Neural cell (in vitro differentiated cells): ENCODE data around the gene SLC38A9. TPM values are rescaled to one million over a fixed set of nuclear protein-coding genes. Genes with fewer than 3 reads are reported as not detected.

ENCODE experiments used
- H2AFZ ChIP-seq: fragments of 200-600, 300-800 bp; sonication (generic), shearing (Covaris generic); 2 replicates; pipeline ENCODE4 v1.6.0; 2014; ENCODE audit warnings: low read depth, mild to moderate bottlenecking, antibody characterized with exemption, low read length, moderate library complexity
- H3F3A ChIP-seq: fragments of 200-600 bp; shearing (Covaris generic); 2 replicates; pipeline ENCODE4 v1.6.1; 2016; ENCODE audit warnings: mild to moderate bottlenecking, moderate library complexity, mixed read lengths, antibody characterized with exemption, low read length; ENCODE audit not compliant: insufficient read depth, poor library complexity, severe bottlenecking
- H3K27ac ChIP-seq: fragments of 200-600, 300-800 bp; sonication (generic), shearing (Covaris generic); 2 replicates; pipeline ENCODE4 v1.5.1; 2014; ENCODE audit warnings: mild to moderate bottlenecking, low read length, moderate library complexity
- H3K27me3 ChIP-seq: fragments of 300-800, 200-600 bp; sonication (generic), shearing (Covaris generic); 2 replicates; pipeline ENCODE4 v1.6.0; 2014; ENCODE audit warnings: mild to moderate bottlenecking, low read depth, low read length, moderate library complexity; ENCODE audit not compliant: insufficient read depth
- H3K36me3 ChIP-seq: fragments of 300-800, 200-600 bp; sonication (generic), shearing (Covaris generic); 2 replicates; pipeline ENCODE4 v1.5.1; 2014; ENCODE audit warnings: mild to moderate bottlenecking, antibody characterized with exemption, low read length, moderate library complexity; ENCODE audit not compliant: insufficient read depth
- H3K4me2 ChIP-seq: fragments of 300-800, 200-600 bp; sonication (generic), shearing (Covaris generic); 2 replicates; pipeline ENCODE4 v1.6.0; 2014; ENCODE audit warnings: mild to moderate bottlenecking, low read length
- H3K4me3 ChIP-seq: fragments of 300-800, 200-600 bp; sonication (generic), shearing (Covaris generic); 2 replicates; pipeline ENCODE4 v1.5.1; 2014; ENCODE audit warnings: mild to moderate bottlenecking, low read length, moderate library complexity
- H3K79me2 ChIP-seq: fragments of 200-600 bp; shearing (Covaris generic); replicated peaks from 2 replicates; pipeline ENCODE4 v1.6.0; 2014; ENCODE audit warnings: mild to moderate bottlenecking, low read length, moderate library complexity; ENCODE audit not compliant: insufficient read depth
- H3K9ac ChIP-seq: fragments of 300-800, 200-600 bp; sonication (generic), shearing (Covaris generic); 2 replicates; pipeline ENCODE4 v1.6.1; 2016; ENCODE audit warnings: mild to moderate bottlenecking, low read length, mixed read lengths
- H3K9me2 ChIP-seq: fragments of 200-600 bp; shearing (Covaris generic); 2 replicates; pipeline ENCODE4 v1.6.1; 2016; ENCODE audit warnings: mild to moderate bottlenecking, low read length, mixed read lengths; ENCODE audit not compliant: insufficient read depth
- H3K9me3 ChIP-seq: fragments of 200-600, 300-800 bp; sonication (generic), shearing (Covaris generic); 2 replicates; pipeline ENCODE4 v1.6.1; 2016; ENCODE audit warnings: mild to moderate bottlenecking, mixed run types, low read length, moderate library complexity, mixed read lengths
- H4K20me1 ChIP-seq: fragments of 200-600 bp; shearing (Covaris generic); 2 replicates; pipeline ENCODE4 v1.6.1; 2016; ENCODE audit warnings: mild to moderate bottlenecking, mixed run types; ENCODE audit not compliant: insufficient read depth
- CTCF ChIP-seq: fragments of 450-650 bp; IDR thresholded peaks from 2 replicates; pipeline ENCODE4 v1.5.1; 2014; ENCODE audit warnings: antibody characterized with exemption, mild to moderate bottlenecking, moderate library complexity; ENCODE audit not compliant: poor library complexity, severe bottlenecking
- EP300 ChIP-seq: fragments of 450-650 bp; conservative IDR thresholded peaks from 2 replicates; pipeline ENCODE4 v1.6.1; 2014; ENCODE audit warnings: antibody characterized with exemption, mild to moderate bottlenecking, moderate library complexity; ENCODE audit not compliant: poor library complexity, severe bottlenecking
- EZH2 ChIP-seq: fragments of 200-600, 300-800 bp; shearing (Covaris generic), sonication (generic); IDR thresholded peaks from 2 replicates; pipeline ENCODE4 v1.6.1; 2014; ENCODE audit warnings: antibody characterized with exemption, low read length, borderline replicate concordance, mild to moderate bottlenecking; ENCODE audit not compliant: insufficient read depth, poor library complexity, severe bottlenecking
- MXI1 ChIP-seq: fragments of 450-650 bp; conservative IDR thresholded peaks from 2 replicates; pipeline ENCODE4 v1.6.1; 2014; ENCODE audit warnings: antibody characterized with exemption, mild to moderate bottlenecking; ENCODE audit not compliant: poor library complexity, severe bottlenecking
- POLR2AphosphoS5 ChIP-seq: IDR thresholded peaks from 2 replicates; pipeline ENCODE4 v1.6.1; 2012
- RAD21 ChIP-seq: fragments of 450-650 bp; conservative IDR thresholded peaks from 2 replicates; pipeline ENCODE4 v1.6.1; 2014; ENCODE audit warnings: antibody characterized with exemption, mild to moderate bottlenecking, moderate library complexity
- SMC3 ChIP-seq: fragments of 450-650 bp; conservative IDR thresholded peaks from 2 replicates; pipeline ENCODE4 v1.6.1; 2014; ENCODE audit warnings: antibody characterized with exemption, mild to moderate bottlenecking, moderate library complexity; ENCODE audit not compliant: poor library complexity
- TAF1 ChIP-seq: IDR thresholded peaks from 2 replicates; pipeline ENCODE4 v1.6.1; 2012; ENCODE audit warnings: low read depth
- polyA plus RNA-seq: library from polyadenylated mRNA; depleted of rRNA; stranded (reverse); fragments of >200 nt; gene quantifications from 2 replicates; pipeline ENCODE4 v1.2.3, GENCODE V29; 2014
- TF ChIP-seq, protein P1 (sequence below): IDR thresholded peaks from 2 replicates; pipeline ENCODE4 v1.6.1; 2012; ENCODE audit warnings: borderline replicate concordance

The SLC38A9 gene
- polyA plus RNA-seq, 1 donor from 2014 or later, result 44.5 TPM

- H3K9me2 ChIP-seq, result no peaks in the 10 kb centered on the region
- no peaks in the 10 kb centered on the region for H3F3A ChIP-seq
- no peaks in the 10 kb centered on the region for H3K27me3 ChIP-seq
- no peaks in the 10 kb centered on the region for H3K9me3 ChIP-seq
- no peak overlapping the region for H3K9ac ChIP-seq
- H3K4me2 ChIP-seq, result no peak overlapping the region
- no peak overlapping the region for H2AFZ ChIP-seq
- no peaks in the 10 kb centered on the region for H3K79me2 ChIP-seq
- TF ChIP-seq, protein P1, sequence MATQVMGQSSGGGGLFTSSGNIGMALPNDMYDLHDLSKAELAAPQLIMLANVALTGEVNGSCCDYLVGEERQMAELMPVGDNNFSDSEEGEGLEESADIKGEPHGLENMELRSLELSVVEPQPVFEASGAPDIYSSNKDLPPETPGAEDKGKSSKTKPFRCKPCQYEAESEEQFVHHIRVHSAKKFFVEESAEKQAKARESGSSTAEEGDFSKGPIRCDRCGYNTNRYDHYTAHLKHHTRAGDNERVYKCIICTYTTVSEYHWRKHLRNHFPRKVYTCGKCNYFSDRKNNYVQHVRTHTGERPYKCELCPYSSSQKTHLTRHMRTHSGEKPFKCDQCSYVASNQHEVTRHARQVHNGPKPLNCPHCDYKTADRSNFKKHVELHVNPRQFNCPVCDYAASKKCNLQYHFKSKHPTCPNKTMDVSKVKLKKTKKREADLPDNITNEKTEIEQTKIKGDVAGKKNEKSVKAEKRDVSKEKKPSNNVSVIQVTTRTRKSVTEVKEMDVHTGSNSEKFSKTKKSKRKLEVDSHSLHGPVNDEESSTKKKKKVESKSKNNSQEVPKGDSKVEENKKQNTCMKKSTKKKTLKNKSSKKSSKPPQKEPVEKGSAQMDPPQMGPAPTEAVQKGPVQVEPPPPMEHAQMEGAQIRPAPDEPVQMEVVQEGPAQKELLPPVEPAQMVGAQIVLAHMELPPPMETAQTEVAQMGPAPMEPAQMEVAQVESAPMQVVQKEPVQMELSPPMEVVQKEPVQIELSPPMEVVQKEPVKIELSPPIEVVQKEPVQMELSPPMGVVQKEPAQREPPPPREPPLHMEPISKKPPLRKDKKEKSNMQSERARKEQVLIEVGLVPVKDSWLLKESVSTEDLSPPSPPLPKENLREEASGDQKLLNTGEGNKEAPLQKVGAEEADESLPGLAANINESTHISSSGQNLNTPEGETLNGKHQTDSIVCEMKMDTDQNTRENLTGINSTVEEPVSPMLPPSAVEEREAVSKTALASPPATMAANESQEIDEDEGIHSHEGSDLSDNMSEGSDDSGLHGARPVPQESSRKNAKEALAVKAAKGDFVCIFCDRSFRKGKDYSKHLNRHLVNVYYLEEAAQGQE, result no peak
- TF ChIP-seq RAD21, result no peak
- no peak for TF ChIP-seq SMC3
- TF ChIP-seq EP300, result no peak
- no peak for TF ChIP-seq TAF1
- TF ChIP-seq EZH2, result no peak
- no peak for TF ChIP-seq MXI1
- TF ChIP-seq CTCF, result no peak
- no peak for TF ChIP-seq POLR2AphosphoS5
- H3K4me3 ChIP-seq, result no peak overlapping the region
- no peaks in the 10 kb centered on the region for H3K36me3 ChIP-seq
- H4K20me1 ChIP-seq, result no peaks in the 10 kb centered on the region
- H3K27ac ChIP-seq, result no peak overlapping the region
Observed at GRCh38 chr5:55749387-55749786, 37.3 kb upstream of the SLC38A9 start.

- no peak overlapping the region for H3K4me2 ChIP-seq
- H3K9ac ChIP-seq, result no peak overlapping the region
- H3F3A ChIP-seq, result no peaks in the 10 kb centered on the region
- H3K27ac ChIP-seq, result no peak overlapping the region
- no peak overlapping the region for H2AFZ ChIP-seq
- no peaks in the 10 kb centered on the region for H3K27me3 ChIP-seq
- H3K36me3 ChIP-seq, result no peaks in the 10 kb centered on the region
- TF ChIP-seq CTCF, result no peak
- TF ChIP-seq POLR2AphosphoS5, result no peak
- TF ChIP-seq RAD21, result no peak
- TF ChIP-seq EZH2, result no peak
- TF ChIP-seq TAF1, result no peak
- no peak for TF ChIP-seq MXI1
- TF ChIP-seq, protein P1, result no peak
- TF ChIP-seq SMC3, result no peak
- TF ChIP-seq EP300, result no peak
- no peak overlapping the region for H3K4me3 ChIP-seq
- no peaks in the 10 kb centered on the region for H4K20me1 ChIP-seq
- no peaks in the 10 kb centered on the region for H3K9me2 ChIP-seq
- no peaks in the 10 kb centered on the region for H3K9me3 ChIP-seq
- no peaks in the 10 kb centered on the region for H3K79me2 ChIP-seq
Observed at GRCh38 chr5:55747778-55748318, 35.7 kb upstream of the SLC38A9 start.
